H9 (cell line): ENCODE measurements around the gene VDR. TPM values are rescaled to one million over a fixed set of nuclear protein-coding genes. Genes with fewer than 3 reads are reported as not detected.

ENCODE experiments used
- DNase-seq: peaks from one replicate; pipeline ENCODE4 v3.0.0-alpha.2; 2017
- H2AFZ ChIP-seq: one replicate; pipeline ENCODE4 v1.6.1; 2013; ENCODE audit warnings: mild to moderate bottlenecking, low read length, control low read depth, moderate library complexity
- H2AK5ac ChIP-seq: 2 replicates; pipeline ENCODE4 v1.6.1; 2013; ENCODE audit warnings: low read length, control low read depth, mixed read lengths; ENCODE audit not compliant: insufficient read length
- H2BK120ac ChIP-seq: one replicate; pipeline ENCODE4 v1.6.1; 2013; ENCODE audit warnings: low read depth, mild to moderate bottlenecking, low read length, control low read depth, inconsistent platforms; ENCODE audit not compliant: poor library complexity, severe bottlenecking
- H2BK12ac ChIP-seq: 2 replicates; pipeline ENCODE4 v1.6.1; 2013; ENCODE audit warnings: low read length, control low read depth, mixed read lengths, low read depth; ENCODE audit not compliant: insufficient read length
- H2BK15ac ChIP-seq: 2 replicates; pipeline ENCODE4 v1.6.1; 2013; ENCODE audit warnings: low read depth, low read length, control low read depth
- H2BK20ac ChIP-seq: one replicate; pipeline ENCODE4 v1.6.1; 2013; ENCODE audit warnings: low read depth, mild to moderate bottlenecking, low read length, control low read depth, inconsistent platforms; ENCODE audit not compliant: poor library complexity, severe bottlenecking
- H2BK5ac ChIP-seq: 2 replicates; pipeline ENCODE4 v1.6.1; 2013; ENCODE audit warnings: low read length, control low read depth, mixed read lengths; ENCODE audit not compliant: insufficient read length
- H3K14ac ChIP-seq: 2 replicates; pipeline ENCODE4 v1.6.1; 2013; ENCODE audit warnings: low read length, control low read depth; ENCODE audit not compliant: insufficient read depth
- H3K18ac ChIP-seq: 2 replicates; pipeline ENCODE4 v1.6.1; 2013; ENCODE audit warnings: low read depth, mild to moderate bottlenecking, mixed read lengths, low read length, control low read depth; ENCODE audit not compliant: insufficient read length
- H3K23ac ChIP-seq: 2 replicates; pipeline ENCODE4 v1.6.1; 2013; ENCODE audit warnings: low read length, control low read depth, mixed read lengths, low read depth; ENCODE audit not compliant: insufficient read length
- H3K23me2 ChIP-seq: 2 replicates; pipeline ENCODE4 v1.6.1; 2013; ENCODE audit warnings: low read depth, mild to moderate bottlenecking, mixed read lengths, low read length, control low read depth; ENCODE audit not compliant: insufficient read length, poor library complexity, severe bottlenecking
- H3K27ac ChIP-seq: 2 replicates; pipeline ENCODE4 v1.5.1; 2013; ENCODE audit warnings: low read length, control low read depth, mixed read lengths, low read depth; ENCODE audit not compliant: insufficient read length
- H3K27me3 ChIP-seq: 2 replicates; pipeline ENCODE4 v1.6.1; 2013; ENCODE audit warnings: low read length, control low read depth, inconsistent platforms; ENCODE audit not compliant: insufficient read depth
- H3K4ac ChIP-seq: 2 replicates; pipeline ENCODE4 v1.6.1; 2013; ENCODE audit warnings: low read depth, mild to moderate bottlenecking, control low read depth, inconsistent platforms, low read length, moderate library complexity
- H3K4me1 ChIP-seq: 2 replicates; pipeline ENCODE4 v1.6.1; 2013; ENCODE audit warnings: low read length, control low read depth, inconsistent platforms; ENCODE audit not compliant: insufficient read depth
- H3K4me2 ChIP-seq: 2 replicates; pipeline ENCODE4 v1.6.1; 2013; ENCODE audit warnings: low read length, control low read depth, mixed read lengths; ENCODE audit not compliant: insufficient read length, insufficient read depth
- H3K56ac ChIP-seq: 2 replicates; pipeline ENCODE4 v1.6.1; 2013; ENCODE audit warnings: low read depth, mild to moderate bottlenecking, mixed read lengths, low read length, control low read depth; ENCODE audit not compliant: insufficient read length
- H3K79me1 ChIP-seq: 2 replicates; pipeline ENCODE4 v1.6.1; 2013; ENCODE audit warnings: low read depth, mild to moderate bottlenecking, moderate library complexity, low read length, control low read depth, inconsistent platforms; ENCODE audit not compliant: insufficient read depth, poor library complexity, severe bottlenecking
- H3K79me2 ChIP-seq: 2 replicates; pipeline ENCODE4 v1.6.1; 2013; ENCODE audit warnings: low read length, control low read depth, inconsistent platforms; ENCODE audit not compliant: insufficient read depth
- H3K9ac ChIP-seq: 2 replicates; pipeline ENCODE4 v1.6.1; 2013; ENCODE audit warnings: low read length, control low read depth, mixed read lengths; ENCODE audit not compliant: insufficient read length; ENCODE audit errors: extremely low read depth
- H3K9me3 ChIP-seq: one replicate; pipeline ENCODE4 v1.6.1; 2013; ENCODE audit warnings: low read depth, low read length, inconsistent platforms; ENCODE audit not compliant: control insufficient read depth
- H3T11ph ChIP-seq: one replicate; pipeline ENCODE4 v1.6.1; 2013; ENCODE audit warnings: mild to moderate bottlenecking, low read length, control low read depth, inconsistent platforms
- H4K20me1 ChIP-seq: one replicate; pipeline ENCODE4 v1.6.1; 2013; ENCODE audit not compliant: control insufficient read depth, insufficient read length, insufficient read depth
- H4K5ac ChIP-seq: 2 replicates; pipeline ENCODE4 v1.6.1; 2013; ENCODE audit warnings: low read depth, mild to moderate bottlenecking, mixed read lengths, low read length, control low read depth; ENCODE audit not compliant: insufficient read length
- H4K8ac ChIP-seq: replicated peaks from 2 replicates; pipeline ENCODE4 v1.6.1; 2013; ENCODE audit warnings: low read length, control low read depth, mixed read lengths, low read depth; ENCODE audit not compliant: insufficient read length
- H4K91ac ChIP-seq: 2 replicates; pipeline ENCODE4 v1.6.1; 2013; ENCODE audit warnings: low read depth, mild to moderate bottlenecking, moderate library complexity, mixed read lengths, low read length, control low read depth; ENCODE audit not compliant: insufficient read length
- H3K27ac Mint-ChIP-seq, 3 experiments: 2 replicates in 2 of 3; 3 replicates in 1 of 3; pipeline ENCODE4 v1.8.0; 2020 to 2021; ENCODE audit warnings: mixed read lengths in 3 of 3, mild to moderate bottlenecking in 1 of 3, moderate library complexity in 1 of 3
- H3K27me3 Mint-ChIP-seq: 2 replicates; pipeline ENCODE4 v1.8.0; 2021; ENCODE audit warnings: low read depth, mild to moderate bottlenecking, moderate library complexity, mixed read lengths
- H3K36me3 Mint-ChIP-seq, 3 experiments: 2 replicates in 2 of 3; 3 replicates in 1 of 3; pipeline ENCODE4 v1.8.0; 2020 to 2021; ENCODE audit warnings: low read depth in 3 of 3, mixed read lengths in 3 of 3; ENCODE audit not compliant: insufficient read depth in 1 of 3
- H3K4me1 Mint-ChIP-seq, 2 experiments: 2 replicates each; pipeline ENCODE4 v1.8.0; 2020; ENCODE audit warnings: mixed read lengths in 2 of 2
- H3K4me3 Mint-ChIP-seq, 2 experiments: 2 replicates in 1 of 2; 3 replicates in 1 of 2; pipeline ENCODE4 v1.8.0; 2020 to 2021; ENCODE audit warnings: mild to moderate bottlenecking in 2 of 2, mixed read lengths in 2 of 2, moderate library complexity in 1 of 2
- H3K9me3 Mint-ChIP-seq, 2 experiments: 2 replicates in 1 of 2; 3 replicates in 1 of 2; pipeline ENCODE4 v1.8.0; 2020; ENCODE audit warnings: mild to moderate bottlenecking in 2 of 2, mixed read lengths in 2 of 2, moderate library complexity in 1 of 2
- CTCF ChIP-seq: fragments of 200-600 bp; sonication (generic); conservative IDR thresholded peaks from 3 replicates; pipeline ENCODE4 v1.8.0; 2021; ENCODE audit warnings: antibody characterized with exemption, mild to moderate bottlenecking
- WGBS: extraction: QIAGEN DNeasy Blood & Tissue Kit; methylation state at CpG from one replicate; pipeline ENCODE4 v1.1.7; 2013; ENCODE audit warnings: missing lambda C conversion rate, low lambda C conversion rate, mixed read lengths; ENCODE audit not compliant: insufficient read length; ENCODE audit errors: extremely low coverage; 5-methylcytosine and 5-hydroxymethylcytosine counted together
- total RNA-seq: library from RNA; stranded (reverse); gene quantifications from 2 replicates; pipeline ENCODE4 v1.2.1, GENCODE V29; 2021

Gene VDR
- total RNA-seq, 1 experiment from 2014 or later = 0.61 TPM

GRCh38 chr12:47864646-47865235, 40.1 kb downstream of the VDR start:
- Histone ChIP-seq H3K9ac (no peak overlapping the region), H3K18ac (no peak overlapping the region), H3K4me1 (no peaks in the 10 kb centered on the region), H3K4me2 (no peak overlapping the region), H3K27me3 (no peaks in the 10 kb centered on the region), H4K91ac (no peak overlapping the region), H4K8ac (no peak overlapping the region), H3K14ac (no peak overlapping the region), H2AFZ (no peak overlapping the region), H3K23ac (no peak overlapping the region), H3K4ac (no peak overlapping the region), H3K27ac (no peak overlapping the region), H3K79me2 (no peaks in the 10 kb centered on the region), H2BK120ac (no peak overlapping the region), H3K56ac (no peak overlapping the region), H3K9me3 (no peaks in the 10 kb centered on the region), H3K23me2 (no peaks in the 10 kb centered on the region), H3K79me1 (no peaks in the 10 kb centered on the region), H4K20me1 (no peaks in the 10 kb centered on the region), H4K5ac (no peak overlapping the region), H2BK15ac (no peak overlapping the region), H2BK20ac (no peak overlapping the region), H2AK5ac (no peak overlapping the region), H2BK5ac (no peak overlapping the region), H3T11ph (no peak overlapping the region), H2BK12ac (no peak overlapping the region)
- Mint-ChIP-seq H3K27ac (no peak overlapping the region; a peak in 1 of 7 replicates), H3K36me3 (no peaks in the 10 kb centered on the region), H3K9me3 (no peaks in the 10 kb centered on the region; a peak in 1 of 5 replicates), H3K4me3 (no peak overlapping the region), H3K4me1 (no peaks in the 10 kb centered on the region), H3K27me3 (peaks cover 2% of the 10 kb centered on the region)
- no peak for TF ChIP-seq CTCF
- DNase-seq = peak; percentile 24
- no CpG with 5 or more reads among the region's 14 CpGs for WGBS
